Activated naive CD4-positive, alpha-beta T cell treated with anti-CD3 and anti-CD28 coated beads, Interleukin-2, amount 10 ng/mL, durations not matched to agents 7 days and 5 days (primary cell): ENCODE data around the gene TNFSF4.

Source experiments
- CTCF ChIA-PET: fragments of 350-600 bp; sonication (Branson Sonifier 250); formaldehyde crosslinking; loops from one replicate; lab custom pipeline; 2021; ENCODE audit warnings: antibody characterized with exemption; lab: Charles Lee
- DNase-seq: peaks from one replicate; pipeline ENCODE4 v3.0.0-alpha.2; 2020
- H3K27ac Mint-ChIP-seq: one replicate; pipeline ENCODE4 v1.8.0; 2021; ENCODE audit warnings: mild to moderate bottlenecking, moderate library complexity, mixed read lengths
- H3K27me3 Mint-ChIP-seq: one replicate; pipeline ENCODE4 v1.8.0; 2021; ENCODE audit warnings: mild to moderate bottlenecking, mixed read lengths
- H3K36me3 Mint-ChIP-seq: one replicate; pipeline ENCODE4 v1.8.0; 2021; ENCODE audit warnings: mixed read lengths
- H3K4me1 Mint-ChIP-seq: one replicate; pipeline ENCODE4 v1.8.0; 2021; ENCODE audit warnings: mixed read lengths
- H3K4me3 Mint-ChIP-seq: one replicate; pipeline ENCODE4 v1.8.0; 2021; ENCODE audit warnings: mild to moderate bottlenecking, moderate library complexity, mixed read lengths
- H3K9me3 Mint-ChIP-seq: one replicate; pipeline ENCODE4 v1.8.0; 2021; ENCODE audit warnings: mixed read lengths

Gene TNFSF4

DNA sequence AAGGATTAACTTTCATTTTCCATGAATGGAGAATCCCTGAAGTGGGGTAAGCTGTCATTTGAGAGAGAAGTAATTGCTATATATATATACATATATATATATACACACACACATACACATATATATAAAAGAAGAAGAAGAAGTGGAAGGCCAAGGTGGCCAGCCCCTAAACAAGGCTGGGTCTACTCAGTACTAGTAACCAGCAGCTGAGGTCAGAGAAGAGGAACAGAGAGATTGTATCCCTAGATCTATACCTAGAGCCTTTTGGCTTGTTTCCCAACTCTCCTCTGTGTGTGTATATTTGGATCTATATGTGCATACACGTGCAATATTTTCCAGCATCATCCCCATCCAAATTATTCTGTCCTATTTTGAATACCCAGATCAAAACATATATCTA, 5.2 kb downstream of the TNFSF4 start:
- H3K4me1 Mint-ChIP-seq, result peaks cover 32% of the 10 kb centered on the region
- no peak for DNase-seq
- H3K9me3 Mint-ChIP-seq, result no peaks in the 10 kb centered on the region
- no peak overlapping the region for H3K27ac Mint-ChIP-seq
- CTCF ChIA-PET, result interaction anchor here (0.7 to 10.9 kb wide), 13 partner anchors 9 to 458 kb away, joined by 3 to 177 read pairs (median 4); no protein-coding TSS in a partner anchor
- no peak overlapping the region for H3K4me3 Mint-ChIP-seq
- H3K36me3 Mint-ChIP-seq, result peaks cover 4% of the 10 kb centered on the region
- H3K27me3 Mint-ChIP-seq, result peaks cover 5% of the 10 kb centered on the region

GRCh38 chr1:173195596-173196088, 11.5 kb downstream of the TNFSF4 start:
- Mint-ChIP-seq H3K4me1 (peaks cover 13% of the 10 kb centered on the region), H3K4me3 (no peak overlapping the region), H3K36me3 (no peaks in the 10 kb centered on the region), H3K27me3 (no peaks in the 10 kb centered on the region), H3K9me3 (no peaks in the 10 kb centered on the region), H3K27ac (no peak overlapping the region)
- CTCF ChIA-PET, result interaction anchor here (0.7 to 0.9 kb wide), 2 partner anchors 14 to 450 kb away, joined by 3 read pairs; no protein-coding TSS in a partner anchor
- DNase-seq, result no peak

DNA sequence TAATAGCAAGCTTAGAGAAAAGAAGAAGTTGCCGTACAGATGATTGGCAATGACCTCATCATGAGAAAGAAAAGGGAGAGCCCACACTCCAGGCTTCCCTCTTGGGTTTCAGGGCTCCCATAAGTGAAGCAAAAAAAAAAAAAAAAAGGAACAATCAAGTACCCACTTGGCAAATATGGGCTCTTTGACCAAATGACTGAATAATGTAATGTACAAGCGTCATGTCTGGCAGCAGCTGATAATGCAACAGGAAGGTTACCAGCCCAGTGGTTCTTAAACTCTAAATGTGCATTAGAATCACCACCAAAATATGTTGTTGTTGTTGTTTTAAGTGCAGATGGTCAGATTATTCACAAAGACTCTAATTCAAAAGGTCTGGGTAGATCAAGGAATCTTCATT, 13.5 kb downstream of the TNFSF4 start:
- Mint-ChIP-seq H3K27ac (no peak overlapping the region), H3K9me3 (no peaks in the 10 kb centered on the region), H3K27me3 (no peaks in the 10 kb centered on the region), H3K4me1 (peaks cover 13% of the 10 kb centered on the region), H3K4me3 (no peak overlapping the region), H3K36me3 (no peaks in the 10 kb centered on the region)
- CTCF ChIA-PET, result interaction anchor here (1.8 kb wide), 1 partner anchor 8 kb away, joined by 5 read pairs; no protein-coding TSS in a partner anchor
- DNase-seq, result no peak

DNA sequence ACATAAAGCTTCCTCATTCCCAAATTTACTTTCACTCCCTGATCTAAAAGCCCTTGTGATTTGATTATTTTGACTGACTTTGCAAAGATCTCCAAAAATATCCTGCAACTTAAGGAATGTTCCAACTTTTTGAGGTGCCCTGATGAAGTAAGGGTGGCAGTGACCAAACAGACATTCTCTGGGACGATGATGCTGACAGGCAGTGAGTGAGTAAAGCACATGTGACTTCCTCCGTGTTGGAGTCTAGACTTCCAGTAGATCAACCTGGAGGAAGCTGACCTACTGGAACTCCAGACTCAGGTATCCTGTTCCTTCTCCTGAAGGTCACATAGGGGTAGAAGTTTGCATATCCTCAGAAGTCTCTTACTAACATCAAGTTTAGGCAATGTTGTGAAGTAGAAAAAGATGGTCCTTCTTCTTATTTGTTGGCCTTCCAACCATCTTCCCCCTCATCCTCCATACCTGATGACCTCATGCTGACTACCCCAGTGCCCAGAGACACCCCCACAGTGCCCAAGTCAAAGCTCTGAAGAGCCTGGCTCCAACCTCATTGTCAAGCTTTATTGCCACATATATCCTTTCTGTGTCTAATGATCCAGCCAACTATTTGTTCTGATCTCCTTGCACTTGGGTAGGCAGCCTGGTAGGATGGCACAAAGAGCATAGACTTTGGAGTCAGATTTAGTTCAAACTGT, 16.0 kb downstream of the TNFSF4 start:
- H3K4me3 Mint-ChIP-seq, result no peak overlapping the region
- H3K9me3 Mint-ChIP-seq, result no peaks in the 10 kb centered on the region
- no peak overlapping the region for H3K27ac Mint-ChIP-seq
- H3K36me3 Mint-ChIP-seq, result no peaks in the 10 kb centered on the region
- CTCF ChIA-PET, result interaction anchor here (0.6 to 1.3 kb wide), 3 partner anchors 29 to 774 kb away, joined by 3 read pairs; no protein-coding TSS in a partner anchor
- no peak for DNase-seq
- no peaks in the 10 kb centered on the region for H3K27me3 Mint-ChIP-seq
- peaks cover 9% of the 10 kb centered on the region for H3K4me1 Mint-ChIP-seq

DNA sequence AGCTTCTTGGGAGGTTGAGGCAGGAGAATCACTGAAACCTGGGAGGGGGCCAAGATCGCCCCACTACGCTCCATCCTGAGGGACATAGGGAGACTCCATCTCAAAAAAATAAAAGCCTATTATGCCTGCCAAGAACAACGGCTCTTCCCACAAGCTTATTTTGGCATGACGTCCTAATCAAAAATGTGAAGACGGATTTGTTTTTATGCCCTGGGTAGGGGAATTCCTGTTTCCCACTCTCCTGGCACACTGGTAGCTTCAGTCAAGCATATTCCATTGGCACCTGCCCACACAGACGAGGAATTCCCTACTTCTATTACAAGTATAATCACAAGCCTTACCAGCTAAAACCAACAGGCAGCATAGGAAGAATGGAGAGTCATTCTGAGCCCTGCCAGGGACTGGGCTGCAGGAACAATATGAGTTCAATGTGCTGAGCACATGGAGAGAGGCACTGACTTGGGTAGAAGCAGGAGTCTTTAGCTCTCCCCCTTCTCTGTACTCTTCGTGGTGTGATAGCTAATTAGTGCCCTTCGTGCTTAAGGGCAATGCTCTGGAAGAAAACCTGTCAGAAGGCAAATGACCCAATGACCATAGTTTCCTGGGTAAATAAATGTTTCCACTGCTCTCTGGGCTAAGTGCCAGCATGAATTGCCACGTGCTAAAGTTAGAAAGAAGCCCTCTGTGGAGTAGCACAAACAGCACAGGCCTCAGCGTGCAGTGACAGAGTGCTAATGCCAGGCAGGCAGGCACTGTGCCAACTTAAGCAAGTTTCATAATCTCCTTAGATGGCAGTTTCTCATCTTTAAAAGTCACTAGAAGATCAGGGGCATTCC, 16.8 kb downstream of the TNFSF4 start:
- H3K27me3 Mint-ChIP-seq, result no peaks in the 10 kb centered on the region
- DNase-seq, result no peak
- CTCF ChIA-PET, result interaction anchor here (1.2 to 1.3 kb wide), 2 partner anchors 29 to 151 kb away, joined by 3 read pairs; no protein-coding TSS in a partner anchor
- no peak overlapping the region for H3K4me3 Mint-ChIP-seq
- H3K9me3 Mint-ChIP-seq, result no peaks in the 10 kb centered on the region
- H3K36me3 Mint-ChIP-seq, result no peaks in the 10 kb centered on the region
- H3K4me1 Mint-ChIP-seq, result peaks cover 1% of the 10 kb centered on the region
- H3K27ac Mint-ChIP-seq, result no peak overlapping the region

GRCh38 chr1:173187671-173188237, 19.4 kb downstream of the TNFSF4 start:
- H3K9me3 Mint-ChIP-seq, result no peaks in the 10 kb centered on the region
- H3K36me3 Mint-ChIP-seq, result no peaks in the 10 kb centered on the region
- no peak for DNase-seq
- no peak overlapping the region for H3K4me3 Mint-ChIP-seq
- no peaks in the 10 kb centered on the region for H3K27me3 Mint-ChIP-seq
- no peaks in the 10 kb centered on the region for H3K4me1 Mint-ChIP-seq
- no peak overlapping the region for H3K27ac Mint-ChIP-seq
- CTCF ChIA-PET, result no interaction called here

DNA sequence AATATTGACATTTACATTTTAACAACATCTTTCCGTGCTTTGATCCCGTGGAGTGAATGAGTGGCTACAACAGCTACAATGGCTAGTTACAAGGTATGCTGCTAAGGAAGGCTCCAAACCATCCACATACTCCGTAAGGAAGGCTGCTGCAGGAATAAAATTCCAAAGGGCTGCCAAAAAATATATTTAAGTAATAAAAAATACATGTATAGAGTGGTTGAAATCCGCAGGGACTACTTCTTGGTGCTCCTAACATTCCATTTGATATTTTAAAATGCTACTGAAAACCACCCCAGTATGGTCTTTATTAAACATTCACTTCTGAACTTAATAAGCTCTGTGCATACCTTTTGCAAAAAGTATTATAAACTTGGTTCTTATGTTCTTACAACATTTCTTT, 25.3 kb downstream of the TNFSF4 start:
- no peaks in the 10 kb centered on the region for H3K27me3 Mint-ChIP-seq
- CTCF ChIA-PET, result interaction anchor here (1.4 kb wide), 1 partner anchor 13 kb away, joined by 3 read pairs; no protein-coding TSS in a partner anchor
- no peaks in the 10 kb centered on the region for H3K4me1 Mint-ChIP-seq
- H3K36me3 Mint-ChIP-seq, result no peaks in the 10 kb centered on the region
- H3K4me3 Mint-ChIP-seq, result no peak overlapping the region
- DNase-seq, result no peak
- no peaks in the 10 kb centered on the region for H3K9me3 Mint-ChIP-seq
- no peak overlapping the region for H3K27ac Mint-ChIP-seq

DNA sequence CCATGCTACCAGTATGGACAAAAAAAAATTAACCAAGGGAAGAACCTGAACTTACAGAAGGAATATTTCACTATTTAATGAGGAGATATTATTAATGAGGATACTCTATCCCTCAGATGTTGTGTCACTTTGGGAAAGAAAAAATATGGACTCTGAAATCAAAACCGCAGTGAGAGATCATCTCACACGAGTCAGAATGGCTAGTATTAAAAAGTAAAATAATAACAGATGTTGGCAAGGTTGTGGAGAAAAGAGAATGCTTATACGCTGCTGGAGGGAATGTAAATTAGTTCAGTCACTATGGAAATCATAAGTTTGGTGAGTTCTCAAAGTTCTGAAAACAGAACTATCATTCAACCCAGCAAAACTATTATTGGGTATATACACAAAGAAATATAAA, 30.9 kb downstream of the TNFSF4 start:
- H3K4me3 Mint-ChIP-seq, result no peak overlapping the region
- peaks cover 26% of the 10 kb centered on the region for H3K9me3 Mint-ChIP-seq
- peaks cover 4% of the 10 kb centered on the region for H3K27me3 Mint-ChIP-seq
- DNase-seq, result no peak
- H3K36me3 Mint-ChIP-seq, result peaks cover 3% of the 10 kb centered on the region
- CTCF ChIA-PET, result no interaction called here
- no peaks in the 10 kb centered on the region for H3K4me1 Mint-ChIP-seq
- H3K27ac Mint-ChIP-seq, result no peak overlapping the region

DNA sequence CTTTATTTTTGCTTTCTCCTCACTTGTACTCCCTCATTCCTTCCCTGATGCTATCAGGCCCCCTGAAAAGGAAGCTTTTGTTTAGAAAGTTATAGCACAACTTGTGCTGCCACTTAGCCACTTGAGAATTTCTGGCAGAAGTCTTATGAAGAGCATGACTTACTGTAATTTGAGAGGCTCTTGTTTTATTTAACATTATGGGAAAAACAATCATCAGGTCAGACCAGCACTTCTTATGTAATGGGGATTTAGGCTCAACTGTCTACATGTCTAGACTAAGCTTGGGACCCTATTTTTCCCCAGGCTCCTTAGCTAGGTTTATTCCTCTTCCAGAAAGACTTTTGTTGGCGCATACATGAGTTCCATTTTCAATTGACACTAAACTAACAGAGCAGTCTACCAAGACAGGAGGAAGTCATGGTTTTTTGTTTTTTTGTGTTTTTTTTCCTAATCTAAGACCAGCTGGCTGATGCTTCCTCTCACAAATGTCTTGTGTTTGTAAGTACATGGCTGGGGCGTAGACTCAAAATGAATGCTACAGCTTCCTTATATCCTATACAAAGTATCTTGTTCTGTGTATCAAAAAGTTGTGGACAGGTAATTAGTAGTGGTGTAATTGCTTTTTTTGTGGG, 31.5 kb downstream of the TNFSF4 start:
- Mint-ChIP-seq H3K4me1 (no peaks in the 10 kb centered on the region), H3K27ac (no peak overlapping the region), H3K9me3 (peaks cover 28% of the 10 kb centered on the region), H3K27me3 (peaks cover 4% of the 10 kb centered on the region), H3K36me3 (peaks cover 4% of the 10 kb centered on the region), H3K4me3 (no peak overlapping the region)
- no peak for DNase-seq
- CTCF ChIA-PET, result no interaction called here

DNA sequence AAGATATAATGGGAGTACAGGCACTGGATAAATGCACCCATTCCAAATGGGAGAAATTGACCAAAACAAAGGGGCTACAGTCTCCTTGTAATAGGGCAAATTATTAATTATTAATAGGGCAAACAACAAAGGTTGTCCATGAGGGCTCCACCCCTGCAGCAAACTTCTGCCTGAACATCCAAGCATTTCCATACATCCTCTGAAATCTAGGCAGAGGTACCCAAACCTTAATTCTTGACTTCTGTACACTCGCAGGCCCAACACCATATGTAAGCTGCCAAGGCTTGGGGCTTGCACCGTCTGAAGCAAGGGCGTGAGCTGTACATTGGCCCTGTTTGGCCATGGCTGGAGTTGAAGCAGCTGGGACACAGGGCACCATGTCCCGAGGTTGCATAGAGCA, 33.7 kb downstream of the TNFSF4 start:
- no peak overlapping the region for H3K27ac Mint-ChIP-seq
- CTCF ChIA-PET, result no interaction called here
- H3K4me3 Mint-ChIP-seq, result no peak overlapping the region
- no peak for DNase-seq
- peaks cover 28% of the 10 kb centered on the region for H3K9me3 Mint-ChIP-seq
- peaks cover 4% of the 10 kb centered on the region for H3K27me3 Mint-ChIP-seq
- H3K4me1 Mint-ChIP-seq, result no peaks in the 10 kb centered on the region
- peaks cover 4% of the 10 kb centered on the region for H3K36me3 Mint-ChIP-seq

- no peak overlapping the region for H3K4me3 Mint-ChIP-seq
- no peaks in the 10 kb centered on the region for H3K4me1 Mint-ChIP-seq
- H3K9me3 Mint-ChIP-seq, result peaks cover 28% of the 10 kb centered on the region
- CTCF ChIA-PET, result no interaction called here
- no peak for DNase-seq
- H3K36me3 Mint-ChIP-seq, result peaks cover 4% of the 10 kb centered on the region
- H3K27me3 Mint-ChIP-seq, result peaks cover 4% of the 10 kb centered on the region
- H3K27ac Mint-ChIP-seq, result no peak overlapping the region
These were observed 36.0 kb downstream of the TNFSF4 start for GRCh38 chr1:173171152-173171551.

DNA sequence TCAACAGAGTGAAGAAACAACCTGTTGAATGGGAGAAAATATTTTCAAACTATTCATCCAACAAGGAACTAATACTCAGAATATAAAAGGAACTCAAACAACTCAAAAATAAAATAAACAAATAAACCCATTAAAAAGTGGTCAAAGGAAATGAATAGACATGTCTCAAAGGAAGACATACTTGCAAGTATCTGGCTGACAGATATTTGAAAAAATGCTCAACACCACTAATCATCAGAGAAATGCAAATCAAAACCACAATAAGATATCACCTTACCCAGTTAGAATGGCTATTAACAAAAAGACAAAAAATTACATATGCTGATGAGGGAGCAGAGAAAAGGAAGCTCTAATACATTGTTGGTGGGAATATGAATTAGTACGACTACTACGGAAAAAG, 38.2 kb downstream of the TNFSF4 start:
- Mint-ChIP-seq H3K27ac (no peak overlapping the region), H3K27me3 (peaks cover 2% of the 10 kb centered on the region), H3K36me3 (peaks cover 1% of the 10 kb centered on the region), H3K4me1 (no peaks in the 10 kb centered on the region), H3K4me3 (no peak overlapping the region), H3K9me3 (peaks cover 21% of the 10 kb centered on the region)
- CTCF ChIA-PET, result no interaction called here
- DNase-seq, result no peak

DNA sequence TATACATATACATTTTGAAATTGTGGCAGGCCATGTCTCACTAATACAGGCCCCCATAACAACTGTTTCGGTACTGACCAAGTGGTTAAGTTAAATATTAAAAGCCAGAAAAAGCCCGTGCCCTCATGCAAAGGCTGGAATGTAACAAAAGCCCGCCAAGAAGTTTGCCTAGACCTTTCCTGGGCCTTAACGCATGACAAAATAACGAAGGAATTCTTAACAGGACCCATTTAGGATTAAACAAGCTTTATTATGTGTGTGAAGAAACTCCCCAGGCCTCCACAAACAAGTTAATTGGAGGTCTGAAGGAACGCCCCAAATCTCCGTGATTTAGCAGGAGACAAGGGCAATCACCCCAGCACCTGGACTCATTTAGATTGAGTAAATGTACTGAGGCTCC, 42.4 kb downstream of the TNFSF4 start:
- CTCF ChIA-PET, result no interaction called here
- H3K36me3 Mint-ChIP-seq, result no peaks in the 10 kb centered on the region
- no peaks in the 10 kb centered on the region for H3K4me1 Mint-ChIP-seq
- DNase-seq, result no peak
- no peak overlapping the region for H3K27ac Mint-ChIP-seq
- no peaks in the 10 kb centered on the region for H3K27me3 Mint-ChIP-seq
- no peak overlapping the region for H3K4me3 Mint-ChIP-seq
- no peaks in the 10 kb centered on the region for H3K9me3 Mint-ChIP-seq

DNA sequence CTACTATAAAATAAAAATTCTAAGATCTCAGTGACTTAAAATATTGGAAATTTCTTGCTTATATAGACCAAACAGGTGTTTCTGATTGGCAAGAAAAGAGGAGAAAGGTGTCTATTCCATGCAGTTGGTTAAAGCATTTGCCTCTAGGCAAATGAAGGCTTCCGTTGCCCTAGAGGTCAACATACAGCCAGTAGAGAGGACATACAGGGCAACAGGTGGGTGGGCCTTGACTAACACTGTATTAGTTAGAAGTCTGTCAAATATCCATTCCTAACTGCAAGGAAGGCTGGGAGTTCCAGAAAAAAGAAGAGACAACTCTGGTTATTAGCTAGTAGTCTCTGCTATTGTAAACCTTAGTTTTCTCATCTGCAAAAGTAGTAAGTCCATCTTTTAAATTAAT, 43.0 kb downstream of the TNFSF4 start:
- DNase-seq, result no peak
- Mint-ChIP-seq H3K27me3 (no peaks in the 10 kb centered on the region), H3K9me3 (no peaks in the 10 kb centered on the region), H3K27ac (no peak overlapping the region), H3K4me3 (no peak overlapping the region), H3K4me1 (no peaks in the 10 kb centered on the region), H3K36me3 (no peaks in the 10 kb centered on the region)
- CTCF ChIA-PET, result no interaction called here
